Lung (tissue), 12 donors: Measurements from ENCODE around the gene GASK1A. TPM values are rescaled to one million over a fixed set of nuclear protein-coding genes. Genes with fewer than 3 reads are reported as not detected.

Source experiments
- ATAC-seq: fragments of 200-7000 bp; cut with Tn5 transposase; one replicate; pipeline ENCODE4 v1.9.1; 2020; ENCODE audit warnings: moderate number of reproducible peaks; ENCODE audit not compliant: insufficient read depth, low FRiP score
- DNase-seq, 3 donors: peaks; one replicate each; pipeline ENCODE4 v3.0.0-alpha.2; 2013 to 2017
- H3K27ac ChIP-seq, 2 donors: one replicate each; pipeline ENCODE4 v1.5.1; 2013; ENCODE audit warnings: mild to moderate bottlenecking in 2 of 2, moderate library complexity in 2 of 2, control low read depth in 1 of 2, inconsistent platforms in 1 of 2, low read depth in 1 of 2, low read length in 1 of 2
- H3K27me3 ChIP-seq, 3 donors: one replicate each; pipeline ENCODE4 v1.5.1; 2013; ENCODE audit warnings: low read length in 2 of 3; ENCODE audit not compliant: control insufficient read depth in 3 of 3, insufficient read depth in 3 of 3
- H3K36me3 ChIP-seq, 4 donors: one replicate each; pipeline ENCODE4 v1.5.1; 2013; ENCODE audit warnings: low read length in 4 of 4, mild to moderate bottlenecking in 1 of 4, moderate library complexity in 1 of 4; ENCODE audit not compliant: control insufficient read depth in 4 of 4, insufficient read depth in 4 of 4
- H3K4me1 ChIP-seq, 5 donors: one replicate each; pipeline ENCODE4 v1.5.1; 2013; ENCODE audit warnings: low read length in 5 of 5, mild to moderate bottlenecking in 2 of 5, moderate library complexity in 1 of 5; ENCODE audit not compliant: control insufficient read depth in 5 of 5, insufficient read depth in 5 of 5
- H3K4me3 ChIP-seq: one replicate; pipeline ENCODE4 v1.5.1; 2013; ENCODE audit warnings: mild to moderate bottlenecking, control low read depth, moderate library complexity
- H3K9ac ChIP-seq, 2 donors: one replicate each; pipeline ENCODE4 v1.5.1; 2013; ENCODE audit warnings: low read length in 2 of 2, control low read depth in 1 of 2; ENCODE audit not compliant: insufficient read depth in 1 of 2
- H3K9me3 ChIP-seq, 4 donors: one replicate each; pipeline ENCODE4 v1.5.1; 2013; ENCODE audit warnings: low read length in 3 of 4, mild to moderate bottlenecking in 1 of 4, moderate library complexity in 1 of 4; ENCODE audit not compliant: control insufficient read depth in 4 of 4, insufficient read depth in 3 of 4
- WGBS, 2 donors: extraction: QIAGEN DNeasy Blood & Tissue Kit; methylation state at CpG; one replicate each; pipeline ENCODE4 v1.1.7; 2013; 5-methylcytosine and 5-hydroxymethylcytosine counted together
- polyA plus RNA-seq, 2 donors: library from polyadenylated mRNA; stranded (reverse); fragments of 200-250 nt; gene quantifications; one replicate each; pipeline ENCODE4 v1.2.1, GENCODE V29; 2013
- total RNA-seq, 2 donors: library from RNA; depleted of rRNA in 1 of 2; stranded (reverse); fragments of >200 nt in 1 of 2; gene quantifications; one replicate each; pipeline ENCODE4 v1.2.1, GENCODE V29; 2014 to 2021
- TF ChIP-seq, protein P1 (sequence below): IDR thresholded peaks from 2 replicates; pipeline ENCODE4 v1.5.1; 2012; ENCODE audit warnings: mild to moderate bottlenecking; ENCODE audit errors: control extremely low read depth, extremely low read depth
- donor health status: control.
- donor health status: control.
- donor health status: Bipolar disorder and iron deficiency.
- donor health status: healthy.
- donor health status: DM: yes; HTN: yes; CAD: no.

Gene GASK1A
- total and polyA plus RNA-seq, 4 donors = 1.5 to 16.1 (median 5.1) TPM

DNA sequence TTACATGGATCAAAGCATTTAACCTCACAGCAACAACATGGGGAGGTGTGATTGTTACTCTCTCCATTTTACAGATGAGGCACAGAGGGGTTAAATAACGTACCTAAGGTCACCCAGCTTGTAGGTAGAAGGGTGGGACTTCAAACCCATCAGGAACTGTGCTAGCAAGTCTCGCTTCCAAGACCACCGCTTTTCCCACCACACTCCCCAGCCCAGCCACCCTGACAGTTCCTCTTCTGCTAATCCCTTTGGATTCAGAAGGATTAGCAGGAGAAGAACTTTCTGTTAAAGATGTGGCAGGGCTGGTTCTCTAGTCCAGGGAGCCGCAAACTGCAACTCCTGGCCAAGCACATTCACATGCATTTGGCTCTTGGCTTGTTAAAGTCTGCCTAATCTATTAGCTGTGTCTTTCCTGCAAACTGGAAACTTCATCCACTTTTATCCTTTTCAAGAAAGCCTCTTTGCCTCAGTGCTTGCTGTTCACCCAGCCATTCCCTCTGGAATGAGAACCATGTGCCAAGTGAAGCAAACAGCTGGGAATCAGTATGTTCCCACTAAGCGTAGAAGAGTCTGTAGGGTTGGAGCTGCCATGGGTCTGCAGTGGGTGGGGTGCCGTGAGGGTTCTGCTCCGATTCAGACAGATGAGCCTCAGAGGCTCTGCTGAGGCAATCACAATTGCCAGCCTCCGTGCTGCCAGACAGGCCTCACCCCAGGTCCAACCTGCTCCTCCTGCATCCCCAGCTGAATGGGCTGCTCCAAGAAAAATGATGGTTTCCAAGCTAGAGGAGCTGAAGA lies 82.2 kb downstream of the GASK1A start:
- H3K27ac ChIP-seq = no peak overlapping the region
- no peaks in the 10 kb centered on the region for H3K4me1 ChIP-seq
- no peak overlapping the region for H3K9ac ChIP-seq
- no peaks in the 10 kb centered on the region for H3K36me3 ChIP-seq
- peaks cover 0 to 5% (median 0%) of the 10 kb centered on the region in 4 donors for H3K9me3 ChIP-seq
- no peak for DNase-seq
- H3K4me3 ChIP-seq = no peak overlapping the region
- H3K27me3 ChIP-seq = no peaks in the 10 kb centered on the region
- 88 to 96% methylated on average over 8 of the region's 8 CpGs for WGBS, 2 donors
- ATAC-seq = no peak
- TF ChIP-seq, protein P1, sequence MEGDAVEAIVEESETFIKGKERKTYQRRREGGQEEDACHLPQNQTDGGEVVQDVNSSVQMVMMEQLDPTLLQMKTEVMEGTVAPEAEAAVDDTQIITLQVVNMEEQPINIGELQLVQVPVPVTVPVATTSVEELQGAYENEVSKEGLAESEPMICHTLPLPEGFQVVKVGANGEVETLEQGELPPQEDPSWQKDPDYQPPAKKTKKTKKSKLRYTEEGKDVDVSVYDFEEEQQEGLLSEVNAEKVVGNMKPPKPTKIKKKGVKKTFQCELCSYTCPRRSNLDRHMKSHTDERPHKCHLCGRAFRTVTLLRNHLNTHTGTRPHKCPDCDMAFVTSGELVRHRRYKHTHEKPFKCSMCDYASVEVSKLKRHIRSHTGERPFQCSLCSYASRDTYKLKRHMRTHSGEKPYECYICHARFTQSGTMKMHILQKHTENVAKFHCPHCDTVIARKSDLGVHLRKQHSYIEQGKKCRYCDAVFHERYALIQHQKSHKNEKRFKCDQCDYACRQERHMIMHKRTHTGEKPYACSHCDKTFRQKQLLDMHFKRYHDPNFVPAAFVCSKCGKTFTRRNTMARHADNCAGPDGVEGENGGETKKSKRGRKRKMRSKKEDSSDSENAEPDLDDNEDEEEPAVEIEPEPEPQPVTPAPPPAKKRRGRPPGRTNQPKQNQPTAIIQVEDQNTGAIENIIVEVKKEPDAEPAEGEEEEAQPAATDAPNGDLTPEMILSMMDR = no peak

GRCh38 chr3:43062040-43062563 lies 83.0 kb downstream of the GASK1A start:
- peaks cover 0 to 5% (median 0%) of the 10 kb centered on the region in 4 donors for H3K9me3 ChIP-seq
- H3K27me3 ChIP-seq = no peaks in the 10 kb centered on the region
- TF ChIP-seq, protein P1 = no peak
- H3K27ac ChIP-seq = no peak overlapping the region
- H3K36me3 ChIP-seq = no peaks in the 10 kb centered on the region
- H3K9ac ChIP-seq = no peak overlapping the region
- H3K4me1 ChIP-seq = no peaks in the 10 kb centered on the region
- DNase-seq (no peak), ATAC-seq (no peak)
- H3K4me3 ChIP-seq = no peak overlapping the region
- 90 to 92% methylated on average over 5 of the region's 5 CpGs for WGBS, 2 donors

- no peak for ATAC-seq
- no peaks in the 10 kb centered on the region for H3K4me1 ChIP-seq
- H3K9me3 ChIP-seq = peaks cover 0 to 5% (median 0%) of the 10 kb centered on the region in 4 donors
- no peaks in the 10 kb centered on the region for H3K27me3 ChIP-seq
- 79 to 83% methylated on average over 8 of the region's 8 CpGs for WGBS, 2 donors
- H3K36me3 ChIP-seq = no peaks in the 10 kb centered on the region
- no peak for DNase-seq
- TF ChIP-seq, protein P1 = no peak
- H3K9ac ChIP-seq = no peak overlapping the region
- no peak overlapping the region for H3K4me3 ChIP-seq
- H3K27ac ChIP-seq = no peak overlapping the region
Measured at GRCh38 chr3:43062564-43063040, 83.5 kb downstream of the GASK1A start.
